ENCODE measurements around the gene EPHX1. TPM values are rescaled to one million over a fixed set of nuclear protein-coding genes. Genes with fewer than 3 reads are reported as not detected.

Gene EPHX1
- total and polyA plus RNA-seq, 2 donors (not counting 1 experiment from before 2014, with no cell fraction given), result 39.1 to 44.3 TPM

- Histone ChIP-seq H3K4me2 (ENCODE audit: extremely low read depth, insufficient read depth, low read length) (no peak overlapping the region), H3K27ac (ENCODE audit: insufficient read depth, low read length) (no peak overlapping the region), H4K20me1 (ENCODE audit: control insufficient read depth, extremely low read depth, insufficient read depth, low read length) (no peaks in the 10 kb centered on the region)
Observed at GRCh38 chr1:225845097-225845496, 35.2 kb downstream of the EPHX1 start.

GRCh38 chr1:225845571-225846259 lies 35.8 kb downstream of the EPHX1 start:
- Histone ChIP-seq H3K4me1 (ENCODE audit: control insufficient read depth, extremely low read depth, insufficient read depth, low read length) (no peaks in the 10 kb centered on the region), H4K20me1 (ENCODE audit: control insufficient read depth, extremely low read depth, insufficient read depth, low read length) (no peaks in the 10 kb centered on the region), H3K9ac (ENCODE audit: insufficient read depth, low read length) (no peak overlapping the region), H3K27ac (ENCODE audit: insufficient read depth, low read length) (no peak overlapping the region), H3K27me3 (ENCODE audit: control insufficient read depth, insufficient read depth, low read length) (no peaks in the 10 kb centered on the region), H2AFZ (ENCODE audit: low read length) (no peak overlapping the region), H3K79me2 (ENCODE audit: control insufficient read depth, insufficient read depth, low read length) (no peaks in the 10 kb centered on the region), H3K4me2 (ENCODE audit: extremely low read depth, insufficient read depth, low read length) (no peak overlapping the region), H3K4me3 (replicated peaks in 1 of 4; ENCODE audit: control extremely low read depth in 1 of 4, insufficient read depth in 1 of 4, low read depth in 3 of 4, low read length in 4 of 4) (no peak overlapping the region), H3K36me3 (ENCODE audit: control insufficient read depth, insufficient read depth, low read length) (peaks cover 21% of the 10 kb centered on the region), H3K9me3 (ENCODE audit: control insufficient read depth, insufficient read depth, low read depth, low read length) (no peaks in the 10 kb centered on the region)
- peak; percentile 67 to 88 for DNase-seq (ENCODE audit: low read depth in 2 of 2)
- TF ChIP-seq, protein P1, sequence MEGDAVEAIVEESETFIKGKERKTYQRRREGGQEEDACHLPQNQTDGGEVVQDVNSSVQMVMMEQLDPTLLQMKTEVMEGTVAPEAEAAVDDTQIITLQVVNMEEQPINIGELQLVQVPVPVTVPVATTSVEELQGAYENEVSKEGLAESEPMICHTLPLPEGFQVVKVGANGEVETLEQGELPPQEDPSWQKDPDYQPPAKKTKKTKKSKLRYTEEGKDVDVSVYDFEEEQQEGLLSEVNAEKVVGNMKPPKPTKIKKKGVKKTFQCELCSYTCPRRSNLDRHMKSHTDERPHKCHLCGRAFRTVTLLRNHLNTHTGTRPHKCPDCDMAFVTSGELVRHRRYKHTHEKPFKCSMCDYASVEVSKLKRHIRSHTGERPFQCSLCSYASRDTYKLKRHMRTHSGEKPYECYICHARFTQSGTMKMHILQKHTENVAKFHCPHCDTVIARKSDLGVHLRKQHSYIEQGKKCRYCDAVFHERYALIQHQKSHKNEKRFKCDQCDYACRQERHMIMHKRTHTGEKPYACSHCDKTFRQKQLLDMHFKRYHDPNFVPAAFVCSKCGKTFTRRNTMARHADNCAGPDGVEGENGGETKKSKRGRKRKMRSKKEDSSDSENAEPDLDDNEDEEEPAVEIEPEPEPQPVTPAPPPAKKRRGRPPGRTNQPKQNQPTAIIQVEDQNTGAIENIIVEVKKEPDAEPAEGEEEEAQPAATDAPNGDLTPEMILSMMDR (conservative IDR thresholded peaks at IDR 0.05 in 1 of 2, IDR thresholded peaks at IDR 0.05 in 1 of 2; ENCODE audit: low read depth in 1 of 2, low read length in 2 of 2), result peak; percentile 74 to 89
- TF ChIP-seq EZH2 (IDR thresholded peaks at IDR 0.05; ENCODE audit: low read length, missing control alignments), result no peak

More at GRCh38 chr1:225845097-225845496, 35.2 kb downstream of the EPHX1 start:
- no peaks in the 10 kb centered on the region for H3K9me3 ChIP-seq (ENCODE audit: control insufficient read depth, insufficient read depth, low read depth, low read length)
- H3K4me1 ChIP-seq (ENCODE audit: control insufficient read depth, extremely low read depth, insufficient read depth, low read length), result no peaks in the 10 kb centered on the region
- H3K4me3 ChIP-seq (replicated peaks in 1 of 4; ENCODE audit: control extremely low read depth in 1 of 4, insufficient read depth in 1 of 4, low read depth in 3 of 4, low read length in 4 of 4), result no peak overlapping the region
- H2AFZ ChIP-seq (ENCODE audit: low read length), result no peak overlapping the region
- TF ChIP-seq, protein P1 (conservative IDR thresholded peaks at IDR 0.05 in 1 of 2, IDR thresholded peaks at IDR 0.05 in 1 of 2; ENCODE audit: low read depth in 1 of 2, low read length in 2 of 2), result no peak
- TF ChIP-seq EZH2 (IDR thresholded peaks at IDR 0.05; ENCODE audit: low read length, missing control alignments), result no peak
- peaks cover 21% of the 10 kb centered on the region for H3K36me3 ChIP-seq (ENCODE audit: control insufficient read depth, insufficient read depth, low read length)
- no peak for DNase-seq (ENCODE audit: low read depth in 2 of 2)
- H3K27me3 ChIP-seq (ENCODE audit: control insufficient read depth, insufficient read depth, low read length), result no peaks in the 10 kb centered on the region
- no peaks in the 10 kb centered on the region for H3K79me2 ChIP-seq (ENCODE audit: control insufficient read depth, insufficient read depth, low read length)
- no peak overlapping the region for H3K9ac ChIP-seq (ENCODE audit: insufficient read depth, low read length)

- Histone ChIP-seq H3K4me3 (replicated peaks in 1 of 4; ENCODE audit: control extremely low read depth in 1 of 4, insufficient read depth in 1 of 4, low read depth in 3 of 4, low read length in 4 of 4) (no peak overlapping the region), H2AFZ (ENCODE audit: low read length) (no peak overlapping the region), H3K79me2 (ENCODE audit: control insufficient read depth, insufficient read depth, low read length) (no peaks in the 10 kb centered on the region), H3K4me2 (ENCODE audit: extremely low read depth, insufficient read depth, low read length) (no peak overlapping the region), H4K20me1 (ENCODE audit: control insufficient read depth, extremely low read depth, insufficient read depth, low read length) (no peaks in the 10 kb centered on the region), H3K27ac (ENCODE audit: insufficient read depth, low read length) (no peak overlapping the region), H3K9me3 (ENCODE audit: control insufficient read depth, insufficient read depth, low read depth, low read length) (no peaks in the 10 kb centered on the region), H3K36me3 (ENCODE audit: control insufficient read depth, insufficient read depth, low read length) (peaks cover 21% of the 10 kb centered on the region), H3K4me1 (ENCODE audit: control insufficient read depth, extremely low read depth, insufficient read depth, low read length) (no peaks in the 10 kb centered on the region), H3K9ac (ENCODE audit: insufficient read depth, low read length) (no peak overlapping the region), H3K27me3 (ENCODE audit: control insufficient read depth, insufficient read depth, low read length) (no peaks in the 10 kb centered on the region)
- DNase-seq (ENCODE audit: low read depth in 2 of 2), result no peak
- TF ChIP-seq, protein P1 (conservative IDR thresholded peaks at IDR 0.05 in 1 of 2, IDR thresholded peaks at IDR 0.05 in 1 of 2; ENCODE audit: low read depth in 1 of 2, low read length in 2 of 2), result no peak
- TF ChIP-seq EZH2 (IDR thresholded peaks at IDR 0.05; ENCODE audit: low read length, missing control alignments), result no peak
Observed at GRCh38 chr1:225846331-225847310, 36.7 kb downstream of the EPHX1 start.

Data from fibroblast of lung (primary cell).